Measurements from ENCODE around the gene DZIP1.

DNA sequence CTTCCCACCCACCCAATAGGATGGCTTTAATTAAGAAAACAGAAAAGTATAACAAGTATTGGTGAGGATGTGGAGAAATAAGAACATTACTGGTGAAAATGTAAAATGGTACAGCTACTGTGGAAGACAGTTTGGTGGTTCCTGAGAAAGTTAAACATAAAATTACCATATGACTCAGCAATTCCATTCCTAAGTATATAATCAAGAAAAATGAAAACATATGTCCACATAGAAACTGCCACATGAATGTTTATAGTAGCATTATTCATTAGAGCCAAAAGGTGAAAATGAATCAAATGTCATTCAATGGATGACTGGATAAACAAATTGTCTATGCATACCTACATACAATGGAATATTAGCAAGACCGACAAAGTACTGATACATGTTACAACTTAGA, 16.9 kb downstream of the DZIP1 start:
- TF ChIP-seq, protein P1, sequence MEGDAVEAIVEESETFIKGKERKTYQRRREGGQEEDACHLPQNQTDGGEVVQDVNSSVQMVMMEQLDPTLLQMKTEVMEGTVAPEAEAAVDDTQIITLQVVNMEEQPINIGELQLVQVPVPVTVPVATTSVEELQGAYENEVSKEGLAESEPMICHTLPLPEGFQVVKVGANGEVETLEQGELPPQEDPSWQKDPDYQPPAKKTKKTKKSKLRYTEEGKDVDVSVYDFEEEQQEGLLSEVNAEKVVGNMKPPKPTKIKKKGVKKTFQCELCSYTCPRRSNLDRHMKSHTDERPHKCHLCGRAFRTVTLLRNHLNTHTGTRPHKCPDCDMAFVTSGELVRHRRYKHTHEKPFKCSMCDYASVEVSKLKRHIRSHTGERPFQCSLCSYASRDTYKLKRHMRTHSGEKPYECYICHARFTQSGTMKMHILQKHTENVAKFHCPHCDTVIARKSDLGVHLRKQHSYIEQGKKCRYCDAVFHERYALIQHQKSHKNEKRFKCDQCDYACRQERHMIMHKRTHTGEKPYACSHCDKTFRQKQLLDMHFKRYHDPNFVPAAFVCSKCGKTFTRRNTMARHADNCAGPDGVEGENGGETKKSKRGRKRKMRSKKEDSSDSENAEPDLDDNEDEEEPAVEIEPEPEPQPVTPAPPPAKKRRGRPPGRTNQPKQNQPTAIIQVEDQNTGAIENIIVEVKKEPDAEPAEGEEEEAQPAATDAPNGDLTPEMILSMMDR (optimal IDR thresholded peaks at IDR 0.05 in 1 of 3, IDR thresholded peaks at IDR 0.05 in 1 of 3, conservative IDR thresholded peaks at IDR 0.05 in 1 of 3; ENCODE audit: extremely low read depth in 1 of 3, insufficient read depth in 2 of 3, low read length in 3 of 3), result no peak
- no peak for TF ChIP-seq EZH2 (IDR thresholded peaks at IDR 0.05; ENCODE audit: low read length)
